Measurements from ENCODE around the gene MTHFS. TPM values are rescaled to one million over a fixed set of nuclear protein-coding genes. Genes with fewer than 3 reads are reported as not detected.

Gene MTHFS
- total RNA-seq, 2 donors from 2014 or later, result 12.1 to 12.2 TPM

DNA sequence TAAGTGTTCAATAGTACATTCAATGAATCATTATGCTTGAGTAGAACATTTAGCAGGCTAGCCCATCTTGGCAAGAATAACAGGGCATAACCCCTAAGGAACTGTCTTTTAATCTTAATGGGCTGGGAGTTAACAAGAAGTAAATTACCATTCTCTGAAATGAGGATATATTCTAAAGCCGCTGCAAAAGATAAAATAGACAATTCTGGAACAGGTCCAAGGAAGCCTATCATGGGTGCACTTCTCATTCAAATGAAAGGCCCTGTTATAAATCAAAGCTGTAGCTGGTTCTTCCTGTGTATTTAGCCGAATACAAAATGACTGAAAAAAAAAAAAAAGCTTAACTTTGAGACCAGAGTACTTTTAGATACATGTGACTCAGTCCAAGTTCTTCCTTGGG, 15.6 kb downstream of the MTHFS start:
- DNase-seq (ENCODE audit: low spot score) (no peak), ATAC-seq (no peak)
- Mint-ChIP-seq H3K4me3 (no peak overlapping the region), H3K27me3 (no peaks in the 10 kb centered on the region), H3K4me1 (ENCODE audit: low read depth in 2 of 2) (peaks cover 0 to 11% of the 10 kb centered on the region in 2 donors), H3K27ac (no peak overlapping the region), H3K9me3 (peaks cover 10% of the 10 kb centered on the region), H3K36me3 (peaks cover 67% of the 10 kb centered on the region)

DNA sequence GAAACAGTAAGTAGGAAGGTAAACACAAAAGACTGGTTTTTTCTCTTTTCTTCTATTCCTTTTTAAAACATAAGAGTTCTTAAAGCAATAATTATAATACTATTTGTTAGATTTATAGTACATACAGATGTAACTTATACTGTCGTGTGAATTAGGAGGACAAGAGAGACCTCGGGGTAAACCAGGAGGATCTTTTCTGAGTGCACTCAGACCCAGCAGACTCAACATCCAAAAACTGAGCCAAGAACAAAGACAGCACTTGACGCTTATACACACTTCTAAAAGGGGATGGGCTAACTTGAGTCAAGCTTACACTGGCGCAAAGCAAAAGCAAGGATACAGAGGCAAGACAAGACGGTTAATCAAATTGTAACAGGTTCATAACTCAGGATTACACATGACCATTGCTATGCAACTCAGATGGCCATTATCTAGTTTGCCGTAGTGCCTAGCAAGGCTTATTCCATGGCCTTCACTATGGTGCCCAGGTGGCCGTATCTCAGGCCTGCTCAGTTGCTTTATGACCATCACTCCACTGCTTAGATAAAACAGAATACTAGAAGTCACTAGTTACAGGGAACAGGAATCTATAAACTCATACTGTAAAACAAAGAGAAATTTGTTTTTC, 18.6 kb downstream of the MTHFS start:
- Mint-ChIP-seq H3K36me3 (peaks cover 71% of the 10 kb centered on the region), H3K9me3 (peaks cover 20% of the 10 kb centered on the region), H3K4me1 (ENCODE audit: low read depth in 2 of 2) (peaks cover 7 to 10% of the 10 kb centered on the region in 2 donors), H3K27me3 (no peaks in the 10 kb centered on the region), H3K27ac (no peak overlapping the region), H3K4me3 (no peak overlapping the region)
- no peak for DNase-seq (ENCODE audit: low spot score)
- ATAC-seq, result no peak

DNA sequence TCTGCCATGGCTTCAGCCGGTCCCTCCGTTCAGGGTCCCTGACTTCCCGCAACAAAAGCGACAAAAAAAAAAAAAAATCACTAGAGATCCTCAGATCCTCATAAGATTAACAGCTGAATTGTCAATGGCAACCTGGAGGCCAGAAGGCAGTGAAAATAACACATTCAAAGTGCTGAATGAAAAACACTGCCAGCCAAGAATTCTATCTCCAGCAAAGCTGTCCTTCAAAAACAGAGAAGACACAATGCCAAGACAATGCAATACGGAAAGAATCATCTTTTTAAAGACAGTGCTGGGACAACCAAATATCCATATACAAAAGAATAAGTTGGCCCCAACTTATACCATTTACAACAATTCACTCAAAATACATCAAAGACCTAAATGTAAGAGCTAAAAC, 21.6 kb downstream of the MTHFS start:
- peaks cover 54% of the 10 kb centered on the region for H3K36me3 Mint-ChIP-seq
- peaks cover 20% of the 10 kb centered on the region for H3K9me3 Mint-ChIP-seq

DNA sequence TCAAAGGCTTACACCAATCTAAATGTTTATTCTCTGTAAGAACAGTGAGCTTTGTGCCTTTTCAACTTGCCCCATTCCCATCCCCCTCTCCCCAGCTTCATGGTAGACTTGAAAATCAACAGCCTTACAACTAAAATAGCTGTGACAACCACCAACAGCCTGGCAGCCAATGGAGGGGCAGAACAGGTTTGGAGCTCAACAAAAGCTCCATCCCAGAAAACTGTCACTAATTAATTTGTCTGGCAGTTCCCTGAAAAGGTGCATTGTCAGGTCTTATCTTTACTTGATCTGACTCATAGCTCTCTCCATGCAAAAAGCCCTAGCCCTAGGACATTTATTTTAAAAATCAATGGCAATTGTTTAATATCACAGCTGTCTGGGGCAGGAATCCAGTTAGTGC, 22.6 kb downstream of the MTHFS start:
- Mint-ChIP-seq H3K27ac (no peak overlapping the region), H3K4me1 (ENCODE audit: low read depth in 2 of 2) (peaks cover 19% of the 10 kb centered on the region in 2 donors), H3K4me3 (no peak overlapping the region), H3K27me3 (no peaks in the 10 kb centered on the region), H3K36me3 (peaks cover 44% of the 10 kb centered on the region), H3K9me3 (peaks cover 20% of the 10 kb centered on the region)
- no peak for ATAC-seq
- no peak for DNase-seq (ENCODE audit: low spot score)

More for the DNA sequence above, 21.6 kb downstream of the MTHFS start:
- Mint-ChIP-seq H3K4me3 (no peak overlapping the region), H3K27ac (no peak overlapping the region), H3K27me3 (no peaks in the 10 kb centered on the region), H3K4me1 (ENCODE audit: low read depth in 2 of 2) (peaks cover 19% of the 10 kb centered on the region in 2 donors)
- ATAC-seq (no peak), DNase-seq (ENCODE audit: low spot score) (no peak)

DNA sequence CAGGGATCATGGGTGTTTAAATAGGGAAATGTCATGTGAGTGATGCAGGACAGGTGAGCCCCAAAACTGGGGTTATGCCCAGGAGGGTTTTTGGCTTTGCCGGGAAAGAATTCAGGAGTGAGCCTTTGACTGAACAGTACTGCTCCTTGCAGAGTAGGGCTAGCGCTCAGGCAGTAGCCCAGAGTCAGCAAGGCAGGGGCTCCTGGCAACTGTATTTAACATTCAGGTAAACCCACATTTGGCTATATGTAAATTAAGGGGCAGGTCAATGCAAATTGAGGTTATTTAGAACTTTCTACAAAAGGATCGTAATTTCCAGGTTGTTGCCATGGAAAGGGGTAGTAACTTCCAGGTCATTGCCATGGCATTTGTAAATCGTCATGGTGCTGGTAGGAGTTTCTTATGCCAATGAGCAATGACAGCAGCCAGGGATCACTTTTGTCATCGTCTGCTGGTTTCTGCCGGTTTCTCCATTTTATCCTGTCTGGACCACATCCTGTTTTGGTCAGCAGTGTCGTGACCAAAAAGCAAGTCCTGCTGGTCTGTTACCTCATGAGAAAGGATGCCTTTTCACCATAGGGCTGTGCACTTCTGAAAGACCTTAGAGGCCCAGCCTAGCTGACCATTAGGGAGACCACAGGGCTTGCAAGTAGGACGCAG, 24.3 kb downstream of the MTHFS start:
- DNase-seq (ENCODE audit: low spot score) (peak; percentile 74), ATAC-seq (peak; percentile 91 to 92)
- Mint-ChIP-seq H3K4me3 (peak overlapping the region; percentile 35), H3K9me3 (peaks cover 13% of the 10 kb centered on the region), H3K27ac (peak overlapping the region; percentile 64), H3K4me1 (ENCODE audit: low read depth in 2 of 2) (peaks cover 19% of the 10 kb centered on the region in 2 donors), H3K36me3 (peaks cover 32% of the 10 kb centered on the region), H3K27me3 (no peaks in the 10 kb centered on the region)

DNA sequence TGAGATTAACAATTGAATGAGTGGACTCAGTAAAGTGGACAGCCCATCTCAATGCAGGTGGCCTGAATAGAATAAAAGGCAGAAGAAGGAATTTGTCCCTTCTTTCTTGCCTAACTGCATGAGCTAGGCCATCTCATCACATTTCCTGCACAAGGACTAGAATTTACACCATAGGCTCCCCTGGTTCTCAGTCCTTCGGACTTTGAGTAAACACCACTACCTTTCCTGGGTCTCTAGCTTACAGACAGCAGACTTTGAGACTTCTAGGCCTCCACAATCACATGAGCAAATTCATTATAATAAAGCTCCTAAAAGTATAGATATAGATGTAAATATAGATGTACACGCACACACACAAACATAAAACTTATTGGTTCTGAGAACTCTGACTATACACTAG, 28.3 kb downstream of the MTHFS start:
- H3K36me3 Mint-ChIP-seq, result no peaks in the 10 kb centered on the region
- no peaks in the 10 kb centered on the region for H3K9me3 Mint-ChIP-seq
- peaks cover 15 to 16% of the 10 kb centered on the region in 2 donors for H3K4me1 Mint-ChIP-seq (ENCODE audit: low read depth in 2 of 2)
- H3K4me3 Mint-ChIP-seq, result no peak overlapping the region
- ATAC-seq (no peak), DNase-seq (ENCODE audit: low spot score) (no peak)
- no peaks in the 10 kb centered on the region for H3K27me3 Mint-ChIP-seq
- H3K27ac Mint-ChIP-seq, result no peak overlapping the region

DNA sequence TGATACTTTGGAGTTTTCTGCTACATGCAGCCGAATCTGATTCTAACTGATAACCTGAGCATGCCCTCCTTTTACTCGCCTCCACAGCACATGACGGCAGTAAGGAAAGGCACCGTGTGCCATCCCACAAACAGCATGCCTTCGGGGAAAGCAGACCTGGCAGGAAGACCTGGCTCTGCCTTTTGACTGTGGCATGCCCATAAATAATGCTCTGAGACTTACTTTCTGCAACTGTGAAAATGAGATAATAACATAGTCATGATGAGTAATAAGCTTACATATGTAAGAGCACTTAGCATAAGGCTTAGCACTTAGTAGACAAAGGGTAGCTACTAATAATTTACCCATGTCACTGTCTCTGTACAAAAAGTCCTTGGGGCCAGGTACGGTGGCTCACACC, 32.9 kb downstream of the MTHFS start:
- H3K27ac Mint-ChIP-seq, result no peak overlapping the region
- no peaks in the 10 kb centered on the region for H3K36me3 Mint-ChIP-seq
- ATAC-seq (no peak), DNase-seq (ENCODE audit: low spot score) (no peak)
- no peak overlapping the region for H3K4me3 Mint-ChIP-seq
- no peaks in the 10 kb centered on the region for H3K27me3 Mint-ChIP-seq
- no peaks in the 10 kb centered on the region for H3K9me3 Mint-ChIP-seq
- peaks cover 0 to 3% of the 10 kb centered on the region in 2 donors for H3K4me1 Mint-ChIP-seq (ENCODE audit: low read depth in 2 of 2)

DNA sequence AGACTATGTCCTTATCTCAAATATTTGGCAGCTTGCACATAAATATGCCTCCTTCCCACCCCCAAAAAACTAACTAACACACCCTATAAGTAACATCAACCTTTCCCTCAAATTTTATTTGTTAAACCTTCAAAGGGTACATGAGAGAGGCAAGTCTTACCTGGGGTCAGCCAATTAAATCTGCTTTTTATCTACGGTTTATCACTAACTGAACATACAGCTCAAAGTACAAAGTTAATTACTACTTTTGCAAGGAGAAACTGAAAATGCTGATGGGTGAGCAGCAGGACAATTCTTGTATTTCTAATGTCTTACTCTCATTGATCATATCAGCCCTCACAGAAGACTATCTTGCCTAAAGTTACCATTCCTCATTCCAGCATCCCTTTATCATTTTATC, 34.6 kb downstream of the MTHFS start:
- Mint-ChIP-seq H3K4me3 (no peak overlapping the region), H3K27ac (no peak overlapping the region), H3K9me3 (no peaks in the 10 kb centered on the region), H3K27me3 (no peaks in the 10 kb centered on the region), H3K4me1 (ENCODE audit: low read depth in 2 of 2) (peaks cover 0 to 3% of the 10 kb centered on the region in 2 donors), H3K36me3 (no peaks in the 10 kb centered on the region)
- DNase-seq (ENCODE audit: low spot score) (no peak), ATAC-seq (no peak)

DNA sequence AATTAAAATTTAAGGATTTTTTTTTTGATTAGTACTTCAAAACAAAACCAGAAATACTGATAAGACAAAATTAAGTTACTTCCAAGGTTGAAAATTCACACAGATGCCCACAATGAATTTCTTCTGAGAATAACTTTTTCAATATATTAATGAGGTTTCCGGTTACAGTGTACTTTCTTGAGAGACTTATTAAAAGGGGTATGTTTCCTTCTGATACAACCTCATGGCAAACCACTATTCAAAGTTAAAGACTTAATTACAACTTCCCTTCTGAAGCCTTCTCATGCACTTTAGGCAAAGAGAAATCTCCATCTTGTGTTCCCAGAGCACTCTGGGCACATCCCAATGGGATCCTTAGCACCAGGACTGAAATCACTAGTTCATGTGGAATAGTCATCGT, 36.2 kb downstream of the MTHFS start:
- Mint-ChIP-seq H3K4me1 (ENCODE audit: low read depth in 2 of 2) (peaks cover 0 to 3% of the 10 kb centered on the region in 2 donors), H3K27ac (no peak overlapping the region), H3K4me3 (no peak overlapping the region), H3K36me3 (no peaks in the 10 kb centered on the region), H3K27me3 (no peaks in the 10 kb centered on the region), H3K9me3 (no peaks in the 10 kb centered on the region)
- no peak for ATAC-seq
- DNase-seq (ENCODE audit: low spot score), result no peak

DNA sequence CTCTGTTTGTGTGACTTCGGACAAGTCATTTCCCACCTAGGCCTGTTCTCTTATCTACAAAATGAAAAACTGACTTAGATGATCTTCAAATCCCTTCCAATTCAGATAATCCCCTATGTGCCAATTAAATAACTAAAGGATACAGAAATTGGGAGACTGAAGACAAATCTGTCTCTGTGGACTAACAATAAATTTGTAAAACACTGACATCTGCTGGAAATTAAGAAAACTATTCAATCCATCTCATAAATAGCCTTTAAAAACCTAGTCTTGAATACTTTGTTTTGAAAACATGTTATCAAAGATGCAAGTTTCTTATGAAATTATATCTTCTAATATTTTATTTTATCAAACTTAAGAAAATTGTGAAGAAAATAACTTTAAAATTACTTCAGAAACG, 38.3 kb downstream of the MTHFS start:
- H3K4me1 Mint-ChIP-seq (ENCODE audit: low read depth in 2 of 2), result peaks cover 0 to 7% of the 10 kb centered on the region in 2 donors
- no peaks in the 10 kb centered on the region for H3K9me3 Mint-ChIP-seq
- no peak overlapping the region for H3K4me3 Mint-ChIP-seq
- no peak for ATAC-seq
- no peaks in the 10 kb centered on the region for H3K36me3 Mint-ChIP-seq
- H3K27ac Mint-ChIP-seq, result no peak overlapping the region
- no peak for DNase-seq (ENCODE audit: low spot score)
- H3K27me3 Mint-ChIP-seq, result no peaks in the 10 kb centered on the region

DNA sequence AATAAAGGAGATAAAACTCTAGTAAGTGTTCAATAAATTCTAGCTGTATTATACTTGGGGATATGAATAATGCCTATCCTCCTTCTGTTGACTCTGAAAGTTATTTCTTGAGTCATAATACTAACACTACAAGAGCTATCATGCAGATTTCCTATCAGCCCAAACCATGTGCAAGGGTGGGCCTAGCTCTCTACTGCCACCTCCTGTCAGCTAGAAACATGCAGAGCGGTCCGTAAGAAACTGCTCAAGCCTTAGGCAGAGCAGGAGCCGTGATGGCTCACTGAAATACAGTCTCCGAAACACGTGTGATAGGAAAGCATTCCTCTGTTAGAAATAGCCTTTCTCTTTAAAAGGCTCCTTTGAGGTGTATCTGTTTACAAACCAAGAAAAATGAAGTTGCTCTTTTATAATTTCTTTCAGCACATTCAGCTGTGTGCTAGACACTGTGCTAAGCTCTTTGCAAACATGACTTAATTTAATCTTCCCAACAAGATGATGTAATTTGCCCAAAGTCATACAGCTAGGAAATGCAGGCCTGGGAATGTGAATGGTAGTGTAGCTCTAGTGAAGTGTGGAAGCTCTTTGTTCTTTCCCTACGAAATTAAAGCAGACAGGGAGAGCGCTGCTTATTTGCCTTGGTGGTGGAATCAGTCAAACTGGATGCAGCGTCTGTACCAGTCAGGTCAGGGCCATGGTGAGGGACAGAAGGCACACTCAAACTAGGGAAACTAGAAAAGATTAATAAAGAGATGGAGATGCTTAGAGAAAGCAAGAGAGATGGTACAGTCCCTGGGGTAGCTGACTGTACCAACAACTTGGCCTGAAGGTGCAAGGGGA, 43.1 kb downstream of the MTHFS start:
- Mint-ChIP-seq H3K9me3 (no peaks in the 10 kb centered on the region), H3K4me3 (no peak overlapping the region)

DNA sequence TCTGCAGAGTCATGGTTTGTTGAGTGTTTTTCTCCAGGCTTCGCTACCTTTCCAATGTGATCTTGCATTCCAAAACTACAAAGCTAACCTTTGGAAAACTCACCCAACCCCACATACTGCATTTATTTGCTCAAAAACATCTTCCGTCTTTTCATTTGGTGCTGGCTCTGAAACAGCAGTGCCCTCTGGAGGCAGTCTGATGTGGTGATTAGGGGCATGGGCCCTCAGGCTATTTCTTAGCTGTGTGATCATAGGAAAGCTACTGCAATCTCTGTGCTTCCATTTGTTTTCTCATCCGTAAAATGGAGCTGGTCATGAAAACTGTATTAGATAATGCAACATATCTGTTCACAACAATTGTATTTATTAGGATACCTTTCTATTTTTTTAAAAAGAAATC, 47.0 kb downstream of the MTHFS start:
- no peaks in the 10 kb centered on the region for H3K9me3 Mint-ChIP-seq
- peaks cover 8% of the 10 kb centered on the region for H3K36me3 Mint-ChIP-seq
- H3K4me1 Mint-ChIP-seq (ENCODE audit: low read depth in 2 of 2), result peaks cover 4 to 19% of the 10 kb centered on the region in 2 donors
- no peak overlapping the region for H3K4me3 Mint-ChIP-seq
- no peaks in the 10 kb centered on the region for H3K27me3 Mint-ChIP-seq
- H3K27ac Mint-ChIP-seq, result no peak overlapping the region
- DNase-seq (ENCODE audit: low spot score) (no peak), ATAC-seq (no peak)

More for the DNA sequence above, 43.1 kb downstream of the MTHFS start:
- Mint-ChIP-seq H3K36me3 (no peaks in the 10 kb centered on the region), H3K4me1 (ENCODE audit: low read depth in 2 of 2) (peaks cover 0 to 13% of the 10 kb centered on the region in 2 donors), H3K27me3 (no peaks in the 10 kb centered on the region), H3K27ac (no peak overlapping the region)
- ATAC-seq (peak; percentile 83 to 90), DNase-seq (ENCODE audit: low spot score) (peak; percentile 73)

DNA sequence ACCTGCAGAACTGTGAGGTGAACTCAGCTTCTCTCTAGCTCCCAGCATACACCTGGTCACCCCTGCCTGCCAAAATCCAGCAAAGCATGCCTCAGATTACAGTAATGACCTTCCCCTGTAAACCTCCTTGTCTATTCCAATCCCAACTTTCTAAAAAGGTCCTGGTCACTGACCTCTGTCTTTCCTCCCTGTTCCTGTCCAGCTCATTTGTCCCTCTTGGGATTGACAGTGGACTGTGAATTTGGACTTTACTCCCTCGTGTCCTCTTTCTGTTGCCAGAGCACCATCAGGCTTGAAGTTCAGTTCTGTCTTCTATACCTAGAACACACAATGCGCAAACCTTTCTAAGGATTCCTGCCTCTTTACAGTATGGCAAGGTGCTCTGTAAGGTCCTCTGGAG, 50.3 kb downstream of the MTHFS start:
- no peak for DNase-seq (ENCODE audit: low spot score)
- H3K27ac Mint-ChIP-seq, result no peak overlapping the region
- H3K27me3 Mint-ChIP-seq, result no peaks in the 10 kb centered on the region
- peaks cover 17% of the 10 kb centered on the region for H3K36me3 Mint-ChIP-seq
- no peaks in the 10 kb centered on the region for H3K9me3 Mint-ChIP-seq
- peaks cover 4 to 14% of the 10 kb centered on the region in 2 donors for H3K4me1 Mint-ChIP-seq (ENCODE audit: low read depth in 2 of 2)
- H3K4me3 Mint-ChIP-seq, result no peak overlapping the region
- no peak for ATAC-seq

DNA sequence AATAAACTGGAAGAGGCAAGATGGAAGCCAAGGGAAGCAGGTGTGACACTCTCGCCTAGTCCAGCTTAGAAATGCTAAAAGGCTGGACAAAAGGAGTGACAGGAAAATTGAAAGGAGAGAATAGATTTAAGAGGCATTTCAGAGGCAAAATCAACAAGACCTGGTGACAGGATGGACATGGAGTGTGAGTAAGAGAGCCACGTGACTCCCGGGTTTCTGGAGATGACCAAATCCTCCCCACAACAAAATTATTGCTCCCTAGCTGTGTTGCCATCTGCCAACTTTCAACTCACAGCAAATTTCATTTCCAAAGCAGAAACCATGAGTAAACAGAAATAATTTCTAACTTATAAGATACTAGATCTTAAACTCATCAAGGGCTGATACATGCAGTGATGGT, 52.6 kb downstream of the MTHFS start:
- Mint-ChIP-seq H3K9me3 (no peaks in the 10 kb centered on the region), H3K27ac (no peak overlapping the region), H3K36me3 (peaks cover 17% of the 10 kb centered on the region), H3K4me3 (no peak overlapping the region), H3K27me3 (no peaks in the 10 kb centered on the region), H3K4me1 (ENCODE audit: low read depth in 2 of 2) (peaks cover 4 to 8% of the 10 kb centered on the region in 2 donors)
- DNase-seq (ENCODE audit: low spot score), result no peak
- no peak for ATAC-seq
